GM12874 (cell line): ENCODE data around the gene FAM193B.
A peak's percentile ranks its signal among the peaks of the same experiment; 100 is the strongest.

Source experiments
- CTCF ChIP-seq: IDR thresholded peaks from 2 replicates; pipeline ENCODE4 v1.5.1; 2011; ENCODE audit warnings: low read depth, mild to moderate bottlenecking, control low read depth, low read length, moderate library complexity; ENCODE audit not compliant: insufficient read depth

FAM193B gene

GRCh38 chr5:177495243-177496060 is 58.9 kb downstream of the FAM193B start:
- no peak for TF ChIP-seq CTCF

- TF ChIP-seq CTCF: 0 out of 2 replicates have a peak, but pooled peaks have one; percentile 6
Measured at GRCh38 chr5:177494346-177495195, 59.8 kb downstream of the FAM193B start.

- no peak for TF ChIP-seq CTCF
Measured at GRCh38 chr5:177493795-177494345, 60.5 kb downstream of the FAM193B start.

GRCh38 chr5:177492841-177493240 is 61.5 kb downstream of the FAM193B start:
- no peak for TF ChIP-seq CTCF

GRCh38 chr5:177491983-177492746 is 62.2 kb downstream of the FAM193B start:
- TF ChIP-seq CTCF: no peak

GRCh38 chr5:177491429-177491945 is 62.9 kb downstream of the FAM193B start:
- TF ChIP-seq CTCF: peak; percentile 54

GRCh38 chr5:177490992-177491391 is 63.4 kb downstream of the FAM193B start:
- TF ChIP-seq CTCF: no peak
